ENCODE results near the gene LRP1B.

DNA sequence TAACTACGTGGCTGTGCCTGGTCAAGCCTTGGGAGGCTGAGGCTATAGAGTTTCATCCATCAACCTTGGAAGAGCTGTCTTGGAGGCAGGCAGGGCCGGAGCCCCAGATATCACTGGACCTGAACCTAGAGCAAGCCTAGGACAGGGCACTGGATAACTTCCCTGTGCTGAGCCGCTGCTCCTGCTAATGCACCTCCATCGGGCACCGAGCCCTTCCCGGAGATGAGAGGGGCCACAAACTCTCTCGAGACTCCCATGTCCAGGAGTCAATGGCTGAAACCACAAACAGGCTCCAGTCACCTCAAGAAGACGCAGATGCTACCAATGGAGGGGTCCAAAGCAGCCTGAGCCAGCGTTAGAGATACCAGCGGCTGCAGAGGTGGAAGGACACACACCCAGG lies 866.0 kb downstream of the LRP1B start:
- TF ChIP-seq YY1 (IDR thresholded peaks at IDR 0.05; ENCODE audit: insufficient read depth, insufficient read length) (no peak), ZNF274 (IDR thresholded peaks at IDR 0.05; ENCODE audit: low read depth, low read length) (no peak), SUZ12 (IDR thresholded peaks at IDR 0.05; ENCODE audit: extremely low read depth, insufficient read depth, insufficient read length) (no peak)

Measured in NT2/D1 (cell line).